ENCODE data around the gene CEP170.

Gene CEP170

DNA sequence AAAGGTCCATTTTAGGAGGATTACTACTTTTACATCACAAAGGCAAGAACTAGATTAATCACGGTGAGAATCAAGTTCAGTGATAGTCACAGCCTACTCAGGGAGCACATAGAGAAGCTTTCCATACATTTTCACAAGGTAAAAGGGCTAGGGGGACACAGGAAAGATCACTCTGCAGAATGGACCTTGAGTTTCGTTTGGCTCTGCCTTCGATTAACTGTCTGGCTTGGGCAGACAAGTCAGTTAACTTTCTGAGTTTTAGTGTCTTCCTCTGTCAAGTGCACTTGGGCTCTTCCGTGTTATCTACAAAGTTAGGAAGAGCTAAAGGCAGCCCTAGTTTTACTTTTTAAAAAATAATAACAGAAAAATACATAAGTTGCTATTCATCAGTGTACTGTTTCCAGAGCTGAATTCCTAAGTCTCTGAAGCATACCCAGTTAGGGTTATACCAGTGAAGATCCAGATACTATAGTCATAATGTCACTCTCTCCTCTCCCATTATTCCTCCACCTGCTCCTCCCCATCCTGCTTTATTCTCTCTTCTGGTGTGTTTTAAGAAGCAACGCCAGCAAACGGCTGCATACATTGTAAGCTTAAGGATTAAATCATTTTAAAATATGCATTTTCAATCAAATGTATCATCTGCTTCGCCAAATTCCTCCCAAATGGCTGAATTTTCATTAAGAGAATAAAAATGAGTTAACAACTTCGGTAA, 1.7 kb downstream of the CEP170 start:
- H3K4me1 ChIP-seq (ENCODE audit: insufficient read depth, low read length), result peaks cover 20% of the 10 kb centered on the region
- peak overlapping the region; percentile 87; the same call in 1 of the 2 replicates for H3K9ac ChIP-seq (ENCODE audit: low read depth, low read length)
- no peaks in the 10 kb centered on the region for H3K27me3 ChIP-seq (ENCODE audit: insufficient read depth, low read length)
- H3K36me3 ChIP-seq (ENCODE audit: insufficient read depth, low read depth, low read length), result no peaks in the 10 kb centered on the region
- no peaks in the 10 kb centered on the region for H3K9me3 ChIP-seq (ENCODE audit: insufficient read depth, low read depth, low read length)
- peak overlapping the region; percentile 99 for H3K4me3 ChIP-seq (ENCODE audit: low read length)
- peak overlapping the region; percentile 87 for H3K27ac ChIP-seq (ENCODE audit: low read length)

DNA sequence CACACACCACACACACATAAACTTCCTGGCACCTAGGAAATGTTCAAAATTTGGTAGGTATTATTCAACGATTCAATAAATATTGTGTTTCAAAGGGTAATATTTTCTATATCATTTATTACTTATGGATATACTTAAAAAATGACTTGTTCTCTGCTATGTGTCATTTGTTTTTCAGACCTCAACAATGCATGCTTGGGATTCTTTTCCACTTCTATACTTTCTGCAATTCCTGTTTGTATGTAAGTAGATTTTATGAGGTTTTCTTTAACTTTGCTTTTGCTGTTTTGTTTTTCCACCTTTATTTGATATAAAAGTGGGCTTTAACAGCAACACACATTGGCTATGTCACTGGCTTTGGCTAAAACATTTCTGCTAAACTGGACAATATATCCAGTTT, 3.5 kb downstream of the CEP170 start:
- peak overlapping the region; percentile 36 for H3K4me3 ChIP-seq (ENCODE audit: low read length)
- H3K27me3 ChIP-seq (ENCODE audit: insufficient read depth, low read length), result no peaks in the 10 kb centered on the region
- peak overlapping the region; percentile 6; the same call in 1 of the 2 replicates for H3K9ac ChIP-seq (ENCODE audit: low read depth, low read length)
- H3K36me3 ChIP-seq (ENCODE audit: insufficient read depth, low read depth, low read length), result no peaks in the 10 kb centered on the region
- no peaks in the 10 kb centered on the region for H3K9me3 ChIP-seq (ENCODE audit: insufficient read depth, low read depth, low read length)
- H3K4me1 ChIP-seq (ENCODE audit: insufficient read depth, low read length), result peaks cover 20% of the 10 kb centered on the region
- no peak overlapping the region for H3K27ac ChIP-seq (ENCODE audit: low read length)

DNA sequence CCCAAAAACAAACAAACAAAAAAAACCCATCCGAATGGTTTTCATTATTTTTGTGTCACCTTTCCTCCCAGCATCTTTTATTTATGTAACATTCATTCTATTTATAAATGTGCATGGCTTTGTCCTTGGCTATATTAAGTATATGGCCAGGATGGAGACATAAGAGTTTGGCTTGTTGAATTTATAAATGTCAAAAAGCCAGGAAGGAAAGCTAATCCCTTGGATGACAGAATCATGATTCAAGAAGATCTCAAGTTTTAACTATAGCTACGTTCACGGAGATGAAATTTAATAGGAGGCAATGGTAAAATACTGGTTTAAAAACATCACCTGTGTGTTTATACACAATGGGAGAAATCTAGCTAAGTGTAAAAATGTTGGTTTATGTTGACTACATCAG, 5.0 kb downstream of the CEP170 start:
- Histone ChIP-seq H3K9ac (ENCODE audit: low read depth, low read length) (no peak overlapping the region), H3K9me3 (ENCODE audit: insufficient read depth, low read depth, low read length) (no peaks in the 10 kb centered on the region), H3K27me3 (ENCODE audit: insufficient read depth, low read length) (no peaks in the 10 kb centered on the region), H3K4me1 (ENCODE audit: insufficient read depth, low read length) (peaks cover 20% of the 10 kb centered on the region), H3K4me3 (ENCODE audit: low read length) (no peak overlapping the region), H3K36me3 (ENCODE audit: insufficient read depth, low read depth, low read length) (no peaks in the 10 kb centered on the region), H3K27ac (ENCODE audit: low read length) (no peak overlapping the region)

DNA sequence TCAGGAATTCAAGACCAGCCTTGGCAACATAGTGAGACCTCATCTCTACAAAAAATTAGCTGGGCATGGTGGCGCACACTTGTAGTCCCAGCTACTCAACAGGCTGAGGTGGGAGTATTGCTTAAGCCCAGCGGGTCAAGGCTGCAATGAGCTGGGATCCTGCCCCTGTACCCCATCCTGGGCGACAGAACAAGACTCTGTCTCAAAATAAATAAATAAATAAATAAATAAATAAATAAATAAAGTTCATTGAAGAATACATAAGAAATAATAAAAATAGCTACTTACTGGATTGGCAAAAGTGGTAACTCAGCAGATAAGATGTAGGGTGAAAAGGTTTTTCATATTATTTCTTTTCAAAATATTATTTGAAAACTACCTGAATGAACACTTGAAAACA, 5.9 kb downstream of the CEP170 start:
- no peaks in the 10 kb centered on the region for H3K27me3 ChIP-seq (ENCODE audit: insufficient read depth, low read length)
- H3K9me3 ChIP-seq (ENCODE audit: insufficient read depth, low read depth, low read length), result no peaks in the 10 kb centered on the region
- no peaks in the 10 kb centered on the region for H3K36me3 ChIP-seq (ENCODE audit: insufficient read depth, low read depth, low read length)
- no peak overlapping the region for H3K9ac ChIP-seq (ENCODE audit: low read depth, low read length)
- peaks cover 20% of the 10 kb centered on the region for H3K4me1 ChIP-seq (ENCODE audit: insufficient read depth, low read length)
- no peak overlapping the region for H3K27ac ChIP-seq (ENCODE audit: low read length)
- H3K4me3 ChIP-seq (ENCODE audit: low read length), result no peak overlapping the region

DNA sequence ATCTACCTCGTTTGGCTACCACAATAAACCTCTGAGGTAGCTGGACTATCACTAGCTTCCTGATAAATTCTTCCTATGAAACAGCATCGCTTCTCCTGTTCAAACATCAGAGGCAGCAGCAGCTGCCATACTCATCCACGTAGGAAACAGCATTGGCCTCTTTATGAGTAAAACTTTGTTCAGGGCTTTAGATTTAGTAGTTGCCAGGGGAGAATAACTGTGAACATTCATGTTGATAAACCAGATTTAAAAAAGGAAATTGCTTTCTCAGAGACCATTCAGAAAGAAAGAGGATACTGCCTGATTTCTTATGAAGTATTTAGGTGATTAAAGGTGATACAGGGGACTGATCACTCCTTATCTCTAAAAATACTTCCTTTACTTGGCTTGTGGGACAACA, 7.2 kb downstream of the CEP170 start:
- Histone ChIP-seq H3K9me3 (ENCODE audit: insufficient read depth, low read depth, low read length) (no peaks in the 10 kb centered on the region), H3K36me3 (ENCODE audit: insufficient read depth, low read depth, low read length) (no peaks in the 10 kb centered on the region), H3K4me3 (ENCODE audit: low read length) (no peak overlapping the region), H3K4me1 (ENCODE audit: insufficient read depth, low read length) (peaks cover 18% of the 10 kb centered on the region), H3K27me3 (ENCODE audit: insufficient read depth, low read length) (no peaks in the 10 kb centered on the region), H3K27ac (ENCODE audit: low read length) (no peak overlapping the region), H3K9ac (ENCODE audit: low read depth, low read length) (no peak overlapping the region)

DNA sequence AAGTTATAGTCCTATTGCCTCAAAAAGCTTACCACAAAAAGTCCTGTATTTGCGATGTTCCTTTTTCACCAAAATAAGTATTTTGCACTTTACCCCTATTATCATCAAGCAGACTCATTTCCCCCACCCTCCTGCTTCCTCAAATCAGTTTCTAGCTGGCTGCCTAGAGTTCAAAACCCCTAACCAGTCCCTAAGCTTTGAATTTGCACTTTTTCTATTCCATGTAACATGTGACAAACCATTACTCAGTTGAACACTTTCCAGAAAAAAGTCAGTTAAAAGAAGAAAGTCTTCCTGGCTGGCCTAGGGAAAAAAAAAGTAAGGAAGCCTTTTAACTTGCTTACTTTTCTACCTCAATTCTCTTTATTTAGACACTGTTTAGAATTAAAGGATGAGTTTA, 8.2 kb downstream of the CEP170 start:
- Histone ChIP-seq H3K36me3 (ENCODE audit: insufficient read depth, low read depth, low read length) (no peaks in the 10 kb centered on the region), H3K9me3 (ENCODE audit: insufficient read depth, low read depth, low read length) (no peaks in the 10 kb centered on the region), H3K4me3 (ENCODE audit: low read length) (no peak overlapping the region), H3K9ac (ENCODE audit: low read depth, low read length) (no peak overlapping the region), H3K4me1 (ENCODE audit: insufficient read depth, low read length) (peaks cover 11% of the 10 kb centered on the region), H3K27ac (ENCODE audit: low read length) (no peak overlapping the region), H3K27me3 (ENCODE audit: insufficient read depth, low read length) (no peaks in the 10 kb centered on the region)

DNA sequence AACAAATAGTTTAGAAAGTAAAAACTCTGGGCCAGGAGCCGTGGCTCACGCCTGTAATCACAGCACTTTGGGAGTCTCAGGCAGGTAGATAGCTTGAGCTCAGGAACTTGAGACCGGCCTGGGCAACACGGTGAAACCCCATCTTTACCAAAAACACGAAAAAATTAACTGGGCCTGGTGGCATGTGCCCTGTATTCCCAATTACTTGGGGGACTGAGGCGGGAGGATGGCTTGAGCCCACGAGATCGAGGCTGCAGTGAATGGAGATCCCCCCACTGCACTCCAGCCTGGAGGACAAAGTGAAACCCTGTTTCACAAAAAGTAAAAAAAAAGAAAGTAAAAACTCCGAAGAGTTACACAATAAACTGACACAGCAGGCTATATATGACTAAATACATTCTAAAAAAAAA, 10.6 kb downstream of the CEP170 start:
- Histone ChIP-seq H3K27ac (ENCODE audit: low read length) (no peak overlapping the region), H3K9ac (ENCODE audit: low read depth, low read length) (no peak overlapping the region), H3K27me3 (ENCODE audit: insufficient read depth, low read length) (no peaks in the 10 kb centered on the region), H3K36me3 (ENCODE audit: insufficient read depth, low read depth, low read length) (no peaks in the 10 kb centered on the region), H3K4me1 (ENCODE audit: insufficient read depth, low read length) (0 out of 2 replicates have a peak, but pooled peaks cover 3% of the 10 kb centered on the region), H3K9me3 (ENCODE audit: insufficient read depth, low read depth, low read length) (no peaks in the 10 kb centered on the region), H3K4me3 (ENCODE audit: low read length) (no peak overlapping the region)

DNA sequence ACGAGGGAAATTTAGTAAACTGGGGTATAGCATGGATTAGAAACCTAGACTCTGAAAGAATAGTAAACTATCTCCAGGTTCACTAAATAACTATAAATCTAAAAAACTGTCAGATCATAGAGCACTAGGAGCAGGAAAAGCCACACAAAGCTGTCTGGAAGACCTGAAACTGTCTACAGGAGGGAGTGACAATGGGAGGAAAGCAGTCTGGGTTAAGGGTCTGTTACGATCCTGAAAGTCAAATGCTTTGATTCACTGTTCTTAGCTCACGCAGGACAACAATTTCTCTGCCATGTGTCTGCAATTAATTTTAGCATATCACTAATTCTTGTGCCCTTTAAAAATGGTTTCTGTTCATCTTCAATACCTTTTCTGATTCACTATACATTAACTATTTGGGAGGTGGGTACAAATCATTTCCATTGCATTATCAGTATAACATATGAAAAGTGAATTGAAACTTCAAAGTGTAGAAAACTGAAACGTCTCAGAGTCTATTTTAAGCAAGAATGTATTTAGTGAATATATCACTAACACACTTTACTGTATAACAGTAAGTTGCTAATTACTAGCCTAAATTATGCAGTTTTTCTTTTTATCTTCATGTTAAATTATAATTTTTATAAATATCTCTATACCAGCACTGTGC, 18.4 kb downstream of the CEP170 start:
- Histone ChIP-seq H3K9ac (ENCODE audit: low read depth, low read length) (no peak overlapping the region), H3K4me1 (ENCODE audit: insufficient read depth, low read length) (peaks cover 3% of the 10 kb centered on the region; the same call in 1 of the 2 replicates), H3K27me3 (ENCODE audit: insufficient read depth, low read length) (no peaks in the 10 kb centered on the region), H3K36me3 (ENCODE audit: insufficient read depth, low read depth, low read length) (peaks cover 26% of the 10 kb centered on the region; the same call in 1 of the 2 replicates), H3K27ac (ENCODE audit: low read length) (no peak overlapping the region), H3K9me3 (ENCODE audit: insufficient read depth, low read depth, low read length) (peaks cover 15% of the 10 kb centered on the region), H3K4me3 (ENCODE audit: low read length) (no peak overlapping the region)

DNA sequence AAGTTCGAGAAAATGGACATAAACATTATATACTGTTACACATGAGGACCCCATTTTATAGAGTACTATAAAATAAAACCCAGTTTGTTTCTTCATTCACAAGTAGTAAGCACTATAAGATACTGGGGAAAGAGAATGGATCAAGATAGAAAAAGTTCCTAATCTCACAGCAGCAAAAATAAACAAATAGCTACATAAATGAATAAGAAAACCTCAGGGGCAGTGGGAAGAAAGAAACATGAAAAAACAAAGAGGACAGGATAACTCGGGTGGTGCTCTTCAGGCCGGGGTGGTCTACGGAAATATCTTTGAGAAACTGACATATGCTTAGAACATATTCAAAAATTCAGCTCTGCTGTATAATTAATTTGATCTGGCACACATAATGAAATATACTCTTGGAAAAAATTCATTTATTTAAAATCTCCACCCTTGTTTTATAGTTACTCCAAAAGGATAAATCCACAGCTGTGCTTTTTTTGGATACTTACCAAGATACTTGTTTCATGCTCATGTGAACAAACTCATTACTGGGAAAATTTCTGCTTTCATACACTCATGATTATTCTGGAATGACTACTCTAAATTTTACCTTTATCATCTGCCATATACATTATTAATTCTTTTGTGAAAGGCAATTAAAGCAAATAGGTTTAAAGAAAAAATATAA, 20.0 kb downstream of the CEP170 start:
- H3K4me1 ChIP-seq (ENCODE audit: insufficient read depth, low read length), result peaks cover 3% of the 10 kb centered on the region; the same call in 1 of the 2 replicates
- no peak overlapping the region for H3K27ac ChIP-seq (ENCODE audit: low read length)
- peaks cover 27% of the 10 kb centered on the region; the same call in 1 of the 2 replicates for H3K36me3 ChIP-seq (ENCODE audit: insufficient read depth, low read depth, low read length)
- no peak overlapping the region for H3K9ac ChIP-seq (ENCODE audit: low read depth, low read length)
- no peaks in the 10 kb centered on the region for H3K27me3 ChIP-seq (ENCODE audit: insufficient read depth, low read length)
- peaks cover 30% of the 10 kb centered on the region for H3K9me3 ChIP-seq (ENCODE audit: insufficient read depth, low read depth, low read length)
- no peak overlapping the region for H3K4me3 ChIP-seq (ENCODE audit: low read length)

DNA sequence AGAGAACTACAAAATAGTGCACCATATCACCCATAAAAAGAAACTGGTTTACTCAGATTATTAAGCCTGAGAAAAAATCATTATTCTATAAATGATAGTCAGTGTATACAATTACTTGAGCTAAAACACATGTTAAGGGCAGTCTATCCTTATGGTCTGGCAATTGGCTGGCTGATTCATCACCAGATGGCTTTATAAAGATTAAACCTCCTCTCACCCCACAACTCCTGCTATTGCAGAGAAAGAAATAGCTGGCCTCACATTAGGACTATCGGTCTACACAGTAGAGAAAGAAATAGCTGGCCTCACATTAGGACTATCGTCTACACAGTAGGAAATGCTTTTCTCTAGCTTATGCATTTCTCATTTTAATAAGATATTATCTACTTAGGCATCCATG, 21.2 kb downstream of the CEP170 start:
- H3K9ac ChIP-seq (ENCODE audit: low read depth, low read length), result no peak overlapping the region
- H3K27ac ChIP-seq (ENCODE audit: low read length), result no peak overlapping the region
- H3K9me3 ChIP-seq (ENCODE audit: insufficient read depth, low read depth, low read length), result peaks cover 34% of the 10 kb centered on the region
- no peak overlapping the region for H3K4me3 ChIP-seq (ENCODE audit: low read length)
- H3K27me3 ChIP-seq (ENCODE audit: insufficient read depth, low read length), result no peaks in the 10 kb centered on the region
- peaks cover 3% of the 10 kb centered on the region; the same call in 1 of the 2 replicates for H3K4me1 ChIP-seq (ENCODE audit: insufficient read depth, low read length)
- H3K36me3 ChIP-seq (ENCODE audit: insufficient read depth, low read depth, low read length), result peaks cover 28% of the 10 kb centered on the region; the same call in 1 of the 2 replicates

DNA sequence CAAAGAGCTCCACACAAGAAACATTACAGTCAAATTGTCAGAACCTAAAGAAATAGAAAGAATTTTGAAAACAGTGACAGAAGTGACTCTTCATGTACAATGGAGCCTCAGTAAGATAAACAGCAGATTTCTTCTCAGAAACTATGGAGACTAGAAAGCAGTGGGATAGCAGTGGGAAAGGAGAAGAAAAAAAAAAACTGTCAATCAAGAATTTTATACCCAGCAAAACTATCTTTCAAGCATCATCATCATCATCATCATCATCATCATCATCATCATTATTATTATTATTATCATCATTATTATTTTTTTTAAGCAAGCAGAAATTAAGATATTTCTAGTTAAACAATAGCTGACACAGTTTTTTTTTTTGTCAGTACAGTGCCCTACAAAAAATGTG, 24.2 kb downstream of the CEP170 start:
- H3K27me3 ChIP-seq (ENCODE audit: insufficient read depth, low read length), result no peaks in the 10 kb centered on the region
- H3K4me1 ChIP-seq (ENCODE audit: insufficient read depth, low read length), result peaks cover 3% of the 10 kb centered on the region; the same call in 1 of the 2 replicates
- H3K9ac ChIP-seq (ENCODE audit: low read depth, low read length), result no peak overlapping the region
- no peak overlapping the region for H3K27ac ChIP-seq (ENCODE audit: low read length)
- peaks cover 24% of the 10 kb centered on the region; the same call in 1 of the 2 replicates for H3K36me3 ChIP-seq (ENCODE audit: insufficient read depth, low read depth, low read length)
- no peak overlapping the region for H3K4me3 ChIP-seq (ENCODE audit: low read length)
- peaks cover 34% of the 10 kb centered on the region for H3K9me3 ChIP-seq (ENCODE audit: insufficient read depth, low read depth, low read length)
